Stimulated activated CD4-positive, alpha-beta T cell treated with anti-CD3 and anti-CD28 coated beads, Interleukin-12 subunit alpha, Interleukin-12 subunit beta, amount 100 ng/mL, for 48 hours (primary cell): ENCODE results near the gene TRIM49D2.
"Not testable (repeated sequence)": the region's sequence is repeated elsewhere in the genome, so short reads cannot be mapped to it uniquely, and the experiment has no call there.

ENCODE experiments used
- DNase-seq, 3 donors: peaks; one replicate each; pipeline ENCODE4 v3.0.0-alpha.2; 2020; ENCODE audit warnings: low read depth in 2 of 3, low spot score in 1 of 3

The TRIM49D2 gene, protein sequence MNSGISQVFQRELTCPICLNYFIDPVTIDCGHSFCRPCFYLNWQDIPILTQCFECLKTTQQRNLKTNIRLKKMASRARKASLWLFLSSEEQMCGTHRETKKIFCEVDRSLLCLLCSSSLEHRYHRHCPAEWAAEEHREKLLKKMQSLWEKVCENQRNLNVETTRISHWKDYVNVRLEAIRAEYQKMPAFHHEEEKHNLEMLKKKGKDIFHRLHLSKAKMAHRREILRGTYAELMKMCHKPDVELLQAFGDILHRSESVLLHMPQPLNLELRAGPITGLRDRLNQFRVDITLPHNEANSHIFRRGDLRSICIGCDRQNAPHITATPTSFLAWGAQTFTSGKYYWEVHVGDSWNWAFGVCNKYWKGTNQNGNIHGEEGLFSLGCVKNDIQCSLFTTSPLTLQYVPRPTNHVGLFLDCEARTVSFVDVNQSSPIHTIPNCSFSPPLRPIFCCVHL

DNA sequence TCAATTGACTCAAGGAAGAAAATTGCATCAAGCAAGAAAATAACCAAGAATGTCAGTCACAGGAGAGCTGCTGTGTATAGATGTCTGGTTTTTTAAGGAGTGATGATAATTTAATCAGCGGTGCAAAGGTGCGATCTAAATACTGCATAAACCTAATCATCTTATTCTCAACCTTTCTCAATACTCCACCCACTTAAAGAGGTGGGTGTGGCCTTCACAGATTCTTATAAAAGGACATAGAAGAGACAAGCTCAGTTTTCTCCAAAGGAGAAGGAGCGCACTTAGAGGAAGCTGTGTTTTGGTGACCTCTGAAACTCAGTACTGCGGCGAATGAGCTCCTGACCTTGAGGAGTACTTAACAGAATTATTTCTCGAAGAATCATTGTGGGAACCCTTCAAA, at the start of gene TRIM49D2:
TRIM49D2 (plus strand) TSS at position 301 of the 400 bp plus-strand sequence. CDS start 2,698 bp downstream, outside the sequence.
- DNase-seq, result not testable (repeated sequence)

DNA sequence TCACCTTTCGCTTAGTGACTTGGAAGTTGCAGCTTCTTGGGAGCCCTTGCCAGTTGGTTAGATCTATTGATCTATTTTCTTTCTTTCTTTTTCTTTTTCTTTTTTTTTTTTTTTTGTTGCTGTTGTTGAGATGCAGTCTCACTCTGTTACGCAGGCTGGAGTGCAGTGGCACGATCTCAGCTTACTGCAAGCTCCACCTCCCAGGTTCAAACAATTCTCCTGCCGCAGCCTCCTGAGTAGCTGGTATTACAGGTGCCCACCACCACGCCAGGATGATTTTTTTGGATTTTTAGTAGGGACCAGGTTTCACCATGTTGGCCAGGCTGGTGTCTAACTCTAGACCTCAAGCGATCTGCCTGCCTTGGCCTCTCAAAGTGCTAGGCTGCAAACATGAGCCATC, 46.4 kb upstream of the TRIM49D2 start:
- DNase-seq, result not testable (repeated sequence)

DNA sequence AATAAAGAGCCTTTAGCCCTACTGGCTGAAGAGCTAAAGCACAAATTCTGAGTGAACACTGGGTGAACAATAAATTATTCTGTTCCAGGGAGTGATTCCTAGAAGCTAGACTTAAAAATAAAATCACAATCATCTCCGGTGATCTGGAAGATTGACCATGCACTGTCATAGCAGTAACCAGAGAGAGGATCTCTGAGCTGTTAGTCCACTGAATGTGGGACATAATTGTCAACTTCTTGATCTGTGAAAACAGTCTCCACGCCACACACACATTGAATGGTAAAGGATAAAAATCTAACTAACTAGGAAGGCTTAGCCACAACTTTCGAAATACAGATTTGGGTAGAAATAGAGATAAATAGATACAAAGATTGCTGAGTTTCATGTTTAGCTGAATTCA, 30.6 kb upstream of the TRIM49D2 start:
- not testable (repeated sequence) for DNase-seq

DNA sequence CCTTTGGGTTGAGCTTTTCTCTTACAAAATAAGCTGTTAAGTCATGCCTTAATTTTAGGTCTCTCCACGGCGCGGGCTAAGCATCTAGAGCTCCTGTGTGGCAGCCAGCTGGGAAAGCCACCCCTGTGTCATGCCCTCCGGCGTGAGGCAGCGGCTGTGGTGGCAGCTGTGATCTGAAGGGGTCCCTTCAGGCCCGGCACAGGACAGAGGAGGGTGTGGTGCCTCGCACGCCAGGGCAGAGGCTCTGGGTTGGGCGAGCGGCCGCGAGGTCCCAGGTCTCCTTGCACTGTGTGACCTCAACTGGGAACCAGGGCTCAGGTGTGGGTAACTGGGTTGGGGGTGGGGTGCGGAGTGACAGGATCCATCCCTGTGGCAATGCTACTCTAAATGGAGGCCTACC, 23.1 kb upstream of the TRIM49D2 start:
- not testable (repeated sequence) for DNase-seq

DNA sequence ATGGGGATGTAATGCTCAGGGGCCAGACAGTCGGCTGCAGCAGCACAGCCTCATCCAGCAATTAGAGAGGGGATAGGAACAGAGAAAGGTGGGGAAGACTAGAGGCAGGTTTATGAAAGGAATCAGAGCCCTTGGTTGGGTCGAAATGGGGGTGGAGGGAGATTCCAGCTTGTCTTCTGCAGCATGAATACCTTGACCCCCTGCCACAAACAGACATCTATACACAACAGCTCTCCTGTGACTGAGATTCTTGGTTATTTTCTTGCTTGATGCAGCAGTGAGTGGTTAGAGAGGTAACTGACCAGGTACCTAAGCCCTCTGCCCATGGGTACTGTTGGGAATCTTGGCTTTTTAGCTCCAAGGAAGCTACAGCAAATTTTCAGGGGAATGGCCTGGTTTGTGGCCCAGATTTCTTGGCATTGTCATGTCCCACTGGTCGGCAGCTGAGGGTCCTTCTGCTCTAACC, 1.6 kb upstream of the TRIM49D2 start, which contains the start of gene TRIM49D1:
TRIM49D1 (minus strand) TSS at position 51 of the 466 bp plus-strand sequence. CDS start 4,535 bp downstream, outside the sequence.
- no peak for DNase-seq

DNA sequence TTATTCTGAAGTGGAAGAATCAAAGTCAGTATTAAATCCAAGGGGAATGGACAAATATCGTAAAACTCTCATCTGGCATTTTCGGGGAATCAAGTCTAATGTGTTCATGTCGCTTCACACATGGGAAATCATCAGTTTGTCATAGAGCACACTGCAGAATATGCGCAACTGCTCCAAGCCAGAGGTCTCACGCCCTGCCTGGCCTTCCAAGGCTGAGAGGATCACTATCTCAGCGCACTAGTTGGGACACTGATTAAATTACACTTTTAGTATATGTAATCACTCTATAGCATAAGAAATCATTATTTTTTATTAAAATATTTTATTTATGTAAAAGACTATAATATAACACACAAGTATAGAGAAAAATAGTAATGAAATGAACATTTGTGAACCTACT, 37.0 kb downstream of the TRIM49D2 start:
- DNase-seq, result not testable (repeated sequence)

DNA sequence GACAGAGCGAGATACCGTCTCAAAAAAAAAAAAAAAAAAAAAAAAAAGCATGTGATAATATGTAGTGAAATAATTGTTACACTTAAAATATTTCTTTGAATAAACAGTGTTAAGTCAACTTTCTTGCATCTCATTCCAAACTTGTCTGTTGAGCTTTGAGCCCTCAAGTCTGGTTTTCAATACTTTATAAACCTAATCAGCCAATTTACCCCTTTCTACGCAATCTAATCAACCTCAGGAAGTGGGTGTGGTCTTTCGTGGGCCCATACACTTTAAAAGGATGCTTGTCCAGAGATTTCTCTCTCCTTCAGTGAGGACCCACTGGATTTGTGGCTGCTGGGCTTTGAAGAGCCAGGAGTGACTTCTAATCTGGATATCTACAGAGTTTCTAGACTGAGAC, 41.9 kb downstream of the TRIM49D2 start, which contains the start of gene TRIM64:
TRIM64 (plus strand) TSS at position 301 of the 400 bp plus-strand sequence. CDS start 2,467 bp downstream, outside the sequence.
- not testable (repeated sequence) for DNase-seq
